Loucy (cell line): Measurements from ENCODE around the gene MALRD1.

Experiments
- H2AFZ ChIP-seq: fragments of 200-600 bp; sonication (generic); 2 replicates; pipeline ENCODE4 v1.6.0; 2016; ENCODE audit warnings: antibody characterized with exemption, mild to moderate bottlenecking, low read length, moderate library complexity
- H3F3A ChIP-seq: fragments of 200-600 bp; 2 replicates; pipeline ENCODE4 v1.6.0; 2016; ENCODE audit warnings: antibody characterized with exemption, low read depth, mild to moderate bottlenecking
- H3K27me3 ChIP-seq: fragments of 200-600 bp; sonication (generic); 2 replicates; pipeline ENCODE4 v1.6.1; 2014; ENCODE audit warnings: low read length, mild to moderate bottlenecking; ENCODE audit not compliant: insufficient read depth, poor library complexity, severe bottlenecking
- H3K36me3 ChIP-seq: fragments of 200-600 bp; sonication (generic); 2 replicates; pipeline ENCODE4 v1.6.1; 2016; ENCODE audit warnings: low read length; ENCODE audit not compliant: insufficient read depth
- H3K4me1 ChIP-seq: fragments of 200-600 bp; sonication (generic); 2 replicates; pipeline ENCODE4 v1.5.1; 2014; ENCODE audit warnings: low read length, mild to moderate bottlenecking; ENCODE audit not compliant: insufficient read depth, poor library complexity, severe bottlenecking
- H3K4me2 ChIP-seq: fragments of 200-600 bp; sonication (generic); 2 replicates; pipeline ENCODE4 v1.6.0; 2014; ENCODE audit warnings: antibody characterized with exemption, low read length, low read depth, mild to moderate bottlenecking; ENCODE audit not compliant: poor library complexity, severe bottlenecking
- H3K4me3 ChIP-seq: fragments of 200-600 bp; sonication (generic); 2 replicates; pipeline ENCODE4 v1.5.1; 2014; ENCODE audit warnings: low read length, mild to moderate bottlenecking, mixed read lengths; ENCODE audit not compliant: poor library complexity, severe bottlenecking
- H3K79me2 ChIP-seq: fragments of 200-600 bp; sonication (generic); 2 replicates; pipeline ENCODE4 v1.6.1; 2014; ENCODE audit warnings: low read length; ENCODE audit not compliant: insufficient read depth
- H3K9ac ChIP-seq: fragments of 200-600 bp; sonication (generic); 2 replicates; pipeline ENCODE4 v1.6.0; 2014; ENCODE audit warnings: mild to moderate bottlenecking, low read depth, low read length, moderate library complexity; ENCODE audit not compliant: poor library complexity, severe bottlenecking
- H3K9me2 ChIP-seq: fragments of 200-600 bp; sonication (generic); replicated peaks from 2 replicates; pipeline ENCODE4 v1.6.1; 2016; ENCODE audit warnings: low read depth, low read length, mixed read lengths
- H3K9me3 ChIP-seq: fragments of 200-600 bp; sonication (generic); 2 replicates; pipeline ENCODE4 v1.6.1; 2014; ENCODE audit warnings: mild to moderate bottlenecking, antibody characterized with exemption, low read length, low read depth; ENCODE audit not compliant: insufficient read depth
- H4K20me1 ChIP-seq: fragments of 200-600 bp; sonication (generic); 2 replicates; pipeline ENCODE4 v1.6.0; 2014; ENCODE audit warnings: antibody characterized with exemption, low read length, mild to moderate bottlenecking; ENCODE audit not compliant: insufficient read depth, poor library complexity, severe bottlenecking
- EZH2phosphoT487 ChIP-seq: fragments of 200-600 bp; IDR thresholded peaks from 2 replicates; pipeline ENCODE4 v1.6.1; 2018; ENCODE audit warnings: antibody characterized with exemption, mild to moderate bottlenecking, moderate library complexity, borderline replicate concordance
- TF ChIP-seq, protein P1 (sequence below): fragments of 200-600 bp; sonication (generic); conservative IDR thresholded peaks from 2 replicates; pipeline ENCODE4 v1.5.1; 2014; ENCODE audit warnings: mild to moderate bottlenecking, antibody characterized with exemption, low read length

The MALRD1 gene

DNA sequence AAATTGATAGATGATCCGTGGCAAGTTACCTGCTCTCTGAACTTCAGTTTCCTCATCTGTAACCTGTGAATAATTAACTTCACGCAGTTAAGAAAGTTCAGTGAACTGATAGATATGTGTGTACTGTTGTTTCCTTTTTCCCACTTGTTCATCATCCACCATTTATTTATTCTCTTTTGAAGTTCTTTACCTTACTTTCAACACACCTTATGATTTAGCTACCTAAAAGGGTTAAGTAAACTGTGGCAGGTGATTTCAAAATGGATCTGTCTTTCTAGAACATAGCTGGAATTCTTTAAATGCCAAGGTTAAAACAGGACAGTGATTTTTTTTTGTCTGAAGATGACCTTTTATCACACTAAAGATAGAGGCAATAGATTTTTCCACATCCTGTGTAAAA, 27.4 kb upstream of the MALRD1 start:
- Histone ChIP-seq H3K4me3 (no peak overlapping the region), H3F3A (no peaks in the 10 kb centered on the region), H3K4me2 (no peak overlapping the region), H3K9me2 (no peaks in the 10 kb centered on the region), H3K79me2 (no peaks in the 10 kb centered on the region), H3K9ac (no peak overlapping the region), H2AFZ (no peak overlapping the region), H3K36me3 (no peaks in the 10 kb centered on the region), H3K4me1 (no peaks in the 10 kb centered on the region), H4K20me1 (no peaks in the 10 kb centered on the region), H3K27me3 (no peaks in the 10 kb centered on the region), H3K9me3 (no peaks in the 10 kb centered on the region)
- TF ChIP-seq, protein P1, sequence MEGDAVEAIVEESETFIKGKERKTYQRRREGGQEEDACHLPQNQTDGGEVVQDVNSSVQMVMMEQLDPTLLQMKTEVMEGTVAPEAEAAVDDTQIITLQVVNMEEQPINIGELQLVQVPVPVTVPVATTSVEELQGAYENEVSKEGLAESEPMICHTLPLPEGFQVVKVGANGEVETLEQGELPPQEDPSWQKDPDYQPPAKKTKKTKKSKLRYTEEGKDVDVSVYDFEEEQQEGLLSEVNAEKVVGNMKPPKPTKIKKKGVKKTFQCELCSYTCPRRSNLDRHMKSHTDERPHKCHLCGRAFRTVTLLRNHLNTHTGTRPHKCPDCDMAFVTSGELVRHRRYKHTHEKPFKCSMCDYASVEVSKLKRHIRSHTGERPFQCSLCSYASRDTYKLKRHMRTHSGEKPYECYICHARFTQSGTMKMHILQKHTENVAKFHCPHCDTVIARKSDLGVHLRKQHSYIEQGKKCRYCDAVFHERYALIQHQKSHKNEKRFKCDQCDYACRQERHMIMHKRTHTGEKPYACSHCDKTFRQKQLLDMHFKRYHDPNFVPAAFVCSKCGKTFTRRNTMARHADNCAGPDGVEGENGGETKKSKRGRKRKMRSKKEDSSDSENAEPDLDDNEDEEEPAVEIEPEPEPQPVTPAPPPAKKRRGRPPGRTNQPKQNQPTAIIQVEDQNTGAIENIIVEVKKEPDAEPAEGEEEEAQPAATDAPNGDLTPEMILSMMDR = no peak
- no peak for TF ChIP-seq EZH2phosphoT487

DNA sequence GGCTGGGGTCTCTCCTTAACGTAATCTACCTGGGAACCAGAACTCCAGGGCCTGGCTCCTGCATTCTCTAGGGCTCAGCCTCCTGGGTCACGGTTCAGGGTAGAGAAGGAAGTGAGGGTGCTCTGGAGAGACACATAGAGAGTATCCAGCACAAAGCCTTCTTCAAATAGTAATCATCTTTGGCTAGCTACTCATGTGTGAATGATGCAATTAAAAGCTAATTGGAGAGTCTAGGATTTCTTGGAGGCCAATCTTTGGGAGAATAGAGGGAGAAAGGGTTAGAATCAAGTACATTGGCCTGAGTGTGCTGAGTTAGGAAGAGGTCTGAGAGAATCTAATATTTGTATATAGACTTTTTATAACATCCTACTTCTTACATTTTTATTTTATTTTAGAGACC, 24.0 kb upstream of the MALRD1 start:
- Histone ChIP-seq H3K36me3 (no peaks in the 10 kb centered on the region), H3K79me2 (no peaks in the 10 kb centered on the region), H4K20me1 (no peaks in the 10 kb centered on the region), H3K9me2 (no peaks in the 10 kb centered on the region), H2AFZ (no peak overlapping the region), H3K4me1 (no peaks in the 10 kb centered on the region), H3K9ac (no peak overlapping the region), H3K4me2 (no peak overlapping the region), H3K4me3 (no peak overlapping the region), H3K27me3 (no peaks in the 10 kb centered on the region), H3K9me3 (no peaks in the 10 kb centered on the region), H3F3A (no peaks in the 10 kb centered on the region)
- no peak for TF ChIP-seq EZH2phosphoT487
- TF ChIP-seq, protein P1 = no peak

DNA sequence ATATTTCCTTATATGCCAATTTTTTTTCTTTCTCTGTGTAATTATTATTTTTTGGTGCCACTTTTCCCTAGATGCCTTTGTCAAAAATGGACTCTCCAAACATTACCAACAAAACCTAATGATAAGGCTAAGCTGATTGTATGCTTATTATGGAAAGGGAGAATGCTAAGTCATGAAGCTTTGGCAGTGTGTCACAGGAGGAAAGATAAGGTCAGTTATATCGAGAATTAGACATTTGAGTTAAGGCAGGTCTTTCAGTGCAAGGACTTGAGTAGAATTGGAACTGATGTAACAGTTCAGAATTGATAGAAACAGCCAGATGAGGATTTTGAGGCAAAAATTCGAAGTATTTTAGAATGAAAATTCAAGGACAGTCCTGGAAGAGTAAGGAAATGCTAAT, 16.8 kb upstream of the MALRD1 start:
- H2AFZ ChIP-seq = no peak overlapping the region
- H3F3A ChIP-seq = no peaks in the 10 kb centered on the region
- no peaks in the 10 kb centered on the region for H4K20me1 ChIP-seq
- H3K36me3 ChIP-seq = no peaks in the 10 kb centered on the region
- H3K4me2 ChIP-seq = no peak overlapping the region
- no peaks in the 10 kb centered on the region for H3K79me2 ChIP-seq
- H3K9ac ChIP-seq = no peak overlapping the region
- no peak for TF ChIP-seq EZH2phosphoT487
- TF ChIP-seq, protein P1 = no peak
- H3K9me2 ChIP-seq = no peaks in the 10 kb centered on the region
- no peaks in the 10 kb centered on the region for H3K4me1 ChIP-seq
- H3K4me3 ChIP-seq = no peak overlapping the region
- H3K9me3 ChIP-seq = no peaks in the 10 kb centered on the region
- no peaks in the 10 kb centered on the region for H3K27me3 ChIP-seq
